Endodermal cell (in vitro differentiated cells): ENCODE results near the gene CACFD1. TPM values are rescaled to one million over a fixed set of nuclear protein-coding genes. Genes with fewer than 3 reads are reported as not detected.
A peak's percentile ranks its signal among the peaks of the same experiment; 100 is the strongest.

Experiments
- DNase-seq: peaks from one replicate; pipeline ENCODE4 v3.0.0-alpha.2; 2017
- H3K27ac ChIP-seq: 2 replicates; pipeline ENCODE4 v1.5.1; 2013; ENCODE audit warnings: mild to moderate bottlenecking, low read depth, low read length, moderate library complexity
- H3K27me3 ChIP-seq: 2 replicates; pipeline ENCODE4 v1.6.1; 2013; ENCODE audit warnings: mild to moderate bottlenecking, low read length, moderate library complexity; ENCODE audit not compliant: insufficient read depth, control insufficient read depth, poor library complexity, severe bottlenecking
- H3K36me3 ChIP-seq: 2 replicates; pipeline ENCODE4 v1.7.0; 2013; ENCODE audit warnings: mild to moderate bottlenecking, low read length, moderate library complexity; ENCODE audit not compliant: control insufficient read depth, insufficient read depth
- H3K4me1 ChIP-seq: one replicate; pipeline ENCODE4 v1.7.0; 2013; ENCODE audit warnings: low read length; ENCODE audit not compliant: control insufficient read depth, insufficient read depth
- H3K4me3 ChIP-seq: 2 replicates; pipeline ENCODE4 v1.5.1; 2013; ENCODE audit warnings: mild to moderate bottlenecking, low read length, moderate library complexity
- H3K9ac ChIP-seq: 2 replicates; pipeline ENCODE4 v1.6.1; 2013; ENCODE audit warnings: mild to moderate bottlenecking, low read length, moderate library complexity; ENCODE audit not compliant: poor library complexity, severe bottlenecking; ENCODE audit errors: extremely low read depth
- H3K9me3 ChIP-seq: 2 replicates; pipeline ENCODE4 v1.6.1; 2013; ENCODE audit warnings: mild to moderate bottlenecking, low read length, moderate library complexity; ENCODE audit not compliant: control insufficient read depth
- H3K27ac Mint-ChIP-seq: 2 replicates; pipeline ENCODE4 v1.8.0; 2020; ENCODE audit warnings: mixed read lengths
- H3K27me3 Mint-ChIP-seq: 2 replicates; pipeline ENCODE4 v1.8.0; 2021; ENCODE audit warnings: mild to moderate bottlenecking, mixed read lengths; ENCODE audit not compliant: insufficient read depth
- H3K36me3 Mint-ChIP-seq: 2 replicates; pipeline ENCODE4 v1.8.0; 2020; ENCODE audit warnings: low read depth, mixed read lengths
- H3K4me1 Mint-ChIP-seq: 2 replicates; pipeline ENCODE4 v1.8.0; 2020; ENCODE audit warnings: mixed read lengths
- H3K4me3 Mint-ChIP-seq: 2 replicates; pipeline ENCODE4 v1.8.0; 2020; ENCODE audit warnings: mild to moderate bottlenecking, moderate library complexity, mixed read lengths
- H3K9me3 Mint-ChIP-seq: 2 replicates; pipeline ENCODE4 v1.8.0; 2020; ENCODE audit warnings: mild to moderate bottlenecking, mixed read lengths
- CTCF ChIP-seq: fragments of 200-600 bp; sonication (generic); conservative IDR thresholded peaks from 2 replicates; pipeline ENCODE4 v1.5.0; 2021; ENCODE audit warnings: antibody characterized with exemption, mild to moderate bottlenecking
- WGBS, 2 experiments: methylation state at CpG; one replicate each; pipeline versions ENCODE4 v1.1.5 to v1.1.7; 2013; ENCODE audit warnings: missing lambda C conversion rate in 2 of 2, mixed read lengths in 1 of 2; ENCODE audit not compliant: insufficient coverage in 1 of 2, insufficient read length in 1 of 2; 5-methylcytosine and 5-hydroxymethylcytosine counted together
- total RNA-seq, 2 donors: library from RNA; stranded (reverse); fragmentation: NEBNext Ultra II Directional in 1 of 2; extraction: Animal tissue kit (Norgen Biotek cat#: 25700) in 1 of 2; gene quantifications; 2 replicates in 1 of 2; 3 replicates in 1 of 2; pipeline ENCODE4 v1.2.1, GENCODE V29; 2021

The CACFD1 gene
- total RNA-seq, 2 donors from 2014 or later, result 30.6 to 35.0 TPM

GRCh38 chr9:133492061-133493021 is 32.6 kb downstream of the CACFD1 start:
- H3K9ac ChIP-seq, result no peak overlapping the region
- no peak for DNase-seq
- 92 to 93% methylated on average over 25 to 33 of the region's 33 CpGs for WGBS, 2 experiments
- no peak overlapping the region for H3K4me3 Mint-ChIP-seq
- peak overlapping the region; percentile 10 for H3K27ac ChIP-seq
- H3K4me1 Mint-ChIP-seq, result no peaks in the 10 kb centered on the region
- TF ChIP-seq CTCF, result no peak
- no peaks in the 10 kb centered on the region for H3K9me3 Mint-ChIP-seq
- no peaks in the 10 kb centered on the region for H3K36me3 ChIP-seq
- H3K27me3 ChIP-seq, result no peaks in the 10 kb centered on the region
- H3K9me3 ChIP-seq, result no peaks in the 10 kb centered on the region
- H3K4me3 ChIP-seq, result no peak overlapping the region
- no peaks in the 10 kb centered on the region for H3K36me3 Mint-ChIP-seq
- H3K4me1 ChIP-seq, result no peaks in the 10 kb centered on the region
- no peak overlapping the region for H3K27ac Mint-ChIP-seq
- H3K27me3 Mint-ChIP-seq, result no peaks in the 10 kb centered on the region

- no peaks in the 10 kb centered on the region for H3K27me3 ChIP-seq
- no peak overlapping the region for H3K4me3 ChIP-seq
- H3K4me3 Mint-ChIP-seq, result no peak overlapping the region
- no peaks in the 10 kb centered on the region for H3K4me1 Mint-ChIP-seq
- H3K27me3 Mint-ChIP-seq, result no peaks in the 10 kb centered on the region
- 88 to 90% methylated on average over 11 of the region's 11 CpGs for WGBS, 2 experiments
- H3K9me3 ChIP-seq, result no peaks in the 10 kb centered on the region
- H3K9ac ChIP-seq, result no peak overlapping the region
- no peak for DNase-seq
- TF ChIP-seq CTCF, result no peak
- H3K9me3 Mint-ChIP-seq, result no peaks in the 10 kb centered on the region
- H3K36me3 Mint-ChIP-seq, result no peaks in the 10 kb centered on the region
- no peaks in the 10 kb centered on the region for H3K36me3 ChIP-seq
- H3K27ac Mint-ChIP-seq, result no peak overlapping the region
- no peaks in the 10 kb centered on the region for H3K4me1 ChIP-seq
- H3K27ac ChIP-seq, result no peak overlapping the region
Observed at GRCh38 chr9:133493428-133493827, 33.6 kb downstream of the CACFD1 start.

DNA sequence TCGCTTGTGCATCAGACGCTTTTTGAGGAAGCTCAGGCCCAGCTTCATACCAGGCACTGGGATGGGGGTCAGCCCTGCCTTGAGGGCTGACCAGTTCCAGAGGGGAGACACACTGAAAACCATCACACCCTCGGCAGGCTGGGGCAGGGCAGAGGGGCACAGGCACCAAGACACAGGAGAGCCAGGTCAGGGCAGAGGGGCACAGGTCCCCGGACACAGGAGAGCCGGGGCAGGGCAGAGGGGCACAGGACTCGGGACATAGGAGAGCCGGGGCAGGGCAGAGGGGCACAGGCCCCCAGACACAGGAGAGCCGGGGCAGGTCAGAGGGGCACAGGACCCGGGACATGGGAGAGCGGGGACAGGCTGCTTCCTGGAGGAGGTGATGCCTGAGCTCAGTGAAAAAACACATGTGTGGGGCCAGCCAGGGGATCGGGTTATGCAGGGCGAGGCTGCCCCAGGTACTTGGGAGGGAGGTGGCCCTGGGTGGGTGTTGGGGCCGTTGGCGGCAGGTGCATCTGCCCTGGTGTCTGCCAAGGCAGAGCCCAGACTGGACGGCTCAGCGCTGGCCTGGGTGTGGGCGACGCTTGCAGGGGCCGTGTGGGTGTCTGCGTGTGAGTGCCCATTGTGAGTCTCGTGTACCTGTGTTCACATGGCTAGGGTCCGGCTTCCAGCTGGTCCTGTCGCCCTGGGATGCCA is 34.2 kb downstream of the CACFD1 start:
- no peaks in the 10 kb centered on the region for H3K9me3 Mint-ChIP-seq
- DNase-seq, result no peak
- Histone ChIP-seq H3K27me3 (no peaks in the 10 kb centered on the region), H3K4me1 (no peaks in the 10 kb centered on the region), H3K9ac (no peak overlapping the region), H3K9me3 (no peaks in the 10 kb centered on the region), H3K4me3 (no peak overlapping the region), H3K36me3 (no peaks in the 10 kb centered on the region), H3K27ac (no peak overlapping the region)
- H3K4me1 Mint-ChIP-seq, result no peaks in the 10 kb centered on the region
- no peaks in the 10 kb centered on the region for H3K36me3 Mint-ChIP-seq
- H3K27me3 Mint-ChIP-seq, result no peaks in the 10 kb centered on the region
- H3K4me3 Mint-ChIP-seq, result no peak overlapping the region
- TF ChIP-seq CTCF, result no peak
- H3K27ac Mint-ChIP-seq, result no peak overlapping the region
- 92 to 96% methylated on average over 20 to 23 of the region's 23 CpGs for WGBS, 2 experiments
